NCI-H1048 (cell line): ENCODE data around the gene PIP5K1B.
"Not testable (repeated sequence)": the region's sequence is repeated elsewhere in the genome, so short reads cannot be mapped to it uniquely, and the experiment has no call there.

ENCODE experiments used
- DNase-seq: peaks from one replicate; lab custom pipeline; 2025; lab: John Stamatoyannopoulos, UW

The PIP5K1B gene, protein sequence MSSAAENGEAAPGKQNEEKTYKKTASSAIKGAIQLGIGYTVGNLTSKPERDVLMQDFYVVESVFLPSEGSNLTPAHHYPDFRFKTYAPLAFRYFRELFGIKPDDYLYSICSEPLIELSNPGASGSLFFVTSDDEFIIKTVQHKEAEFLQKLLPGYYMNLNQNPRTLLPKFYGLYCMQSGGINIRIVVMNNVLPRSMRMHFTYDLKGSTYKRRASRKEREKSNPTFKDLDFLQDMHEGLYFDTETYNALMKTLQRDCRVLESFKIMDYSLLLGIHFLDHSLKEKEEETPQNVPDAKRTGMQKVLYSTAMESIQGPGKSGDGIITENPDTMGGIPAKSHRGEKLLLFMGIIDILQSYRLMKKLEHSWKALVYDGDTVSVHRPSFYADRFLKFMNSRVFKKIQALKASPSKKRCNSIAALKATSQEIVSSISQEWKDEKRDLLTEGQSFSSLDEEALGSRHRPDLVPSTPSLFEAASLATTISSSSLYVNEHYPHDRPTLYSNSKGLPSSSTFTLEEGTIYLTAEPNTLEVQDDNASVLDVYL

DNA sequence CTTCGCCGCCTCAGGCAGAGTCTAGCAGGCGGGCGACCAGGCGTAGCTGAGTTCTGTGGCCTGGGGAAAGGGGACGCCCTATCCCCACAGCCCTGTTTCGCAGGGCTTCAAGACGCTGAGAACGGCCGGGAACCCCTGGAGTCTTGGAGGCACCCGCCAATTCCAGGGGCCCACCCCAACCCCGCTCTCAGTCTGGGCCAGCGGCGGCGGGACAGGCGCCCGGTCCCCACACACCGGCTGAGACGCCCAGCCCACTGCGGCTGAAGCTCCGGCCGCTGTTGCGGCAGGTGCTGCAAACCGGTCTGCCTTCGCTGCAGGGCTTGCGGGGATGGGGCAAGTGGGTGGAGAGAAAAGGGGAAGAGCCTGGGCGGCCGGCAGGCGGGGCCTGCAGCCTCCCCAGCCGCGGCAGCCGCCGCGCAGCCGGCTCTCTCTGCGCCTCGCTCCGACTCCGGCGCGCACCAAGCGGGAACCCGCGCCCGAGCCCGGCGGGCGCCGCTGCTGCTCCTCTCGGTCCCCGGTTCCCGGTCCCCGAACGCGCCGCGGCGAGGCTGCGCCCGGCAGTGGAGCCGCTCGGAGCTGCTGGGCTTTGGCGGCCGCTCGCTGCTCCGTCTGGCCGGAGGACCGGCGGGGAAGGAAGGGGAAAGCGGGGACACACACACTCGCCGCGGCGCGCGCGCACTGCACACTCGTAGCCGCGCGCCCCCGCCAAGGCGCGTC lies at the start of gene PIP5K1B:
Gene PIP5K1B, plus strand, starts transcription at position 427 of the 717 bp plus-strand sequence. CDS start 117,375 bp downstream, outside the sequence.
- peak; percentile 65 for DNase-seq

DNA sequence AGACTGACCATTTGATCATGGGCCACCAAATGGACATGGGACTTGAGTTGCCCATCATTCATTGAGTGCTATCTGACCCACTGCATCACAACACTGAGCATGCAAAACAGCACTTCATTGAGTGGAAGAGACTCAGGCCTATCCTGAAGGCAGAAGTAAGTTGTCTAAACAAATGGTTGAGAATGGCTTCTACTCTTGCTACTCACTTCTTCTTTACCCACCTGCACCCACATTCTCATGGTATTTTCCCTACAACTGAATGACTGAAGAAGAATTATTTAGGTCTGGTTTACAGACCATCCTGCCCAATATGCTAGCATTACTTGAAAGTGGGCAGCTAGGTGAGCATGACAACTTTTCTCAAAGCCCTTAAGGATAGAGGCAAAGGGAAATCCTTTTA lies 41.0 kb upstream of the PIP5K1B start:
- DNase-seq, result no peak

GRCh38 chr9:68668127-68668526 lies 36.9 kb upstream of the PIP5K1B start:
- DNase-seq, result no peak

GRCh38 chr9:68669218-68669617 lies 35.8 kb upstream of the PIP5K1B start:
- no peak for DNase-seq

- no peak for DNase-seq
Measured at GRCh38 chr9:68672215-68672614, 32.8 kb upstream of the PIP5K1B start.

GRCh38 chr9:68672625-68673024 lies 32.4 kb upstream of the PIP5K1B start:
- DNase-seq, result no peak

DNA sequence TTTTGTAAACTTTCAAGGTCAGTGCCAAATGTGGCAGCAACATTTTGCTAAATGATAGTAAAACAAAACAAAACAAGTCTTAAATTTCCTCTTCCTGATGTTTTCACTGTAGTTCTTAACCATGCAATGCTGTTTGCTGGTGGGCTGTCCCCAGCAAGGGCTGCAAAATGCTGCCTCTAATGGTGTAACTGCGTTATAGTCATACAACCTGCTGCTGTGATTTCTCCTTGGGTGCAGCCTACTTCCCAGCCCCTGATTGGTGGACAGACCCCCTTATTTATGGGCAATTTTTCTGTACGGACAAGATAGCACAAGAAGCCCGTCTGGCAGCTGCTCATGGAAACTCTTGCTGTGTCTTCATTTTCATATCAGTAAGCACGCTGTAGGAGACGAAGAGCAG lies 26.6 kb upstream of the PIP5K1B start:
- DNase-seq, result no peak

GRCh38 chr9:68683433-68683832 lies 21.6 kb upstream of the PIP5K1B start:
- no peak for DNase-seq

DNA sequence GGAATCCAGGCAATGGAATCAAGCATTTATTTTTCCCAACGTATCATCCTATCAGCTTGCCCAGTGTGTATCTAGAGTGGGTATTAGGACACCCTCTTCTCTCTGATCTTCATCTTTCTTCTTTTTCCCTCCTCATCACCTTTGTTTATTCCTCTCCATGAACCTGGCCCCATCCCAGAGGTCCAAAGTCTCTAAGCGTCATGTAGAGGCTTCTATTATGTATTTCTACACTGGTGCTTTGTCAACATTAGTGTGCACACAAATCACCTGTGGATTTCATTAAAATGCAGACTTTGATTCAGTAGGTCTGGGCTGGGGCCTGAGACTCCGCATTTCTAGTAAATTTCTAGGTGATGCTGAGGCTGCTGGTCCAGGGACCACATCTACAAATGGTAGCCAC lies 19.8 kb upstream of the PIP5K1B start:
- DNase-seq, result no peak

GRCh38 chr9:68685770-68686169 lies 19.3 kb upstream of the PIP5K1B start:
- no peak for DNase-seq

DNA sequence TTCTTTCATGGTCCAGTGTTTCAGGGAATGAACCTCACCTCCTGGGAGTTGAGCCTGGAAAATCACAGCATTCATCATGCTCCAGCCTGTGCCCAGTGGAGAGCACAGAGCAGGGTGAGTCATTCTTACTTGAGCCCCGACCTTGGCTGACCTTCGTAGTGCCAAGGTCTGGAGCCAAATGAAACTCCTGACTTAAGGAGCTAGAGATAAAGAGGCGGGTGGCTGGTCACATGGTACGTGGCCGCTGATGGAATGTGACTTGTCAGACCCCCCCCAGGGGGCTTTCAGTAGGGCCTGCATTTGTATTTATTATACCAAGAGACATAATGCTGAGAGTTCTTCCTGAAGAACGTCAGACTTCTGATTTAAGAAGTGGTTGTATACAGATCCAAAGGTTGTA lies 15.0 kb upstream of the PIP5K1B start:
- DNase-seq, result no peak

DNA sequence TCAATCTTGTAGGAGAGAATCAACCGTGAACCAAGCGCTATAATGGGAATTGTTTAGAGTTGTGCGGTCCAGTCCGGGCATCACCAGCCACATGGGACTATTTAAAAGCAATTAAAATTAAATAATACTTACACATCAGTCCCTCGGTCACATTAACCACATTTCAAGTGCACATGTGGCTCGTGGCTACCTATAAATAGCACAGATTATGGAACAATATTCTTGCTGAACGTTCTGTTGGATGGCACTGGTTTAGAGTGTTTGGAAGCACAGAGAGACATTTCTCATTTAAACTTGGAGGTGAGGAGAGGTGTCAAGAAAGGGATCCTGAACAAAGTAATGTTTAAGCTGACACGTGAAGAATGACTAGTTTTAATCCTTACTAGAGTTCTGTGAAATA lies 12.5 kb upstream of the PIP5K1B start:
- DNase-seq, result no peak

GRCh38 chr9:68694125-68694524 lies 10.9 kb upstream of the PIP5K1B start:
- DNase-seq, result no peak

- DNase-seq, result no peak
Measured at GRCh38 chr9:68697851-68698250, 7.2 kb upstream of the PIP5K1B start.

DNA sequence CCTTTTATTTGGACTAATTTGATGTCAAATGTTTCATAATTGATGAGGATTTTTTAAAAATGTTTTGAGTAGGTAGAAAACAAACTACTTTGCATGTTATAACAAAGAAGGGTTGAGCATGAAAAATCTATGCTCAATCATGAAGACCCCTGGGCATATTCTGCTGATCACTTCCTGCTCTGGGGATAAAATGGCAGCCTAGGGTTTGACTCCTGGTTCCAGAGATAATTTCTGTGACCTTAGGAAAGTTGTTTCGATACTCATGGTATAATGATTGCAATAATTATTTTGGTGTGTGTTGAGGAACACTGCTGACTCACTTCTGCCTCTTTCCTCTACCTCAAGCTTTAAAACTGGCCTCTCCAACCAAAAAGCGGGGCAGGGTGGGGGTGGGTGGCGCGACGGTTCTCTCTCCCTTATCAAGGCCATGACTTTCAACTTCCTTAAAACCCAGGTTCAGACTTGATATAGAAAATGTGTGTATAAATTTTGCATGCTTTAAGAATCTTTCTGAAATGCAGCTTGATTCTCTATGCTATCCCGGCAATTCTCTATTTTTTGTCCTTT lies 6.0 kb upstream of the PIP5K1B start:
- DNase-seq, result no peak

GRCh38 chr9:68699625-68700024 lies 5.4 kb upstream of the PIP5K1B start:
- DNase-seq, result not testable (repeated sequence)

- no peak for DNase-seq
Measured at GRCh38 chr9:68702493-68702892, 2.5 kb upstream of the PIP5K1B start.

DNA sequence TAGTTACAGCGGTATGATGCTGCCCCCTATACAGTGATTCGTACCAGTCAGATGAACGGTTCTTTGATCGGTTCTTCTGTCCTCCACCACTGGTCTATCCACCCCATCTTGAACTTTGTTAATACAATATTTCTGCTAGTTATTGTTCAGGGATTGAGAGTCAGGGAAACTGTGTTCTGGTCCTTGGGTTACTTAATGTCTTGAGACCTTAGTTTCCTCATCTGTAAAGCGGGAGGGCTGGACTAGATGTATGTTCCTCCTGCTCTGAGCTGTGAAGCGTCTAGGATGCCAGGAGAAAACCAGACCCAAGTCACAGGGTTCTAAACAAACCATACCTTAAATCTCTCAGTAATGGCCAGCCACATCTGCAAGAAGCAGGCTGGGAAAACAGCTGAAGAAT lies 1.4 kb upstream of the PIP5K1B start:
- DNase-seq, result no peak

GRCh38 chr9:68704498-68704813 lies 584 bp upstream of the PIP5K1B start:
- DNase-seq, result no peak

DNA sequence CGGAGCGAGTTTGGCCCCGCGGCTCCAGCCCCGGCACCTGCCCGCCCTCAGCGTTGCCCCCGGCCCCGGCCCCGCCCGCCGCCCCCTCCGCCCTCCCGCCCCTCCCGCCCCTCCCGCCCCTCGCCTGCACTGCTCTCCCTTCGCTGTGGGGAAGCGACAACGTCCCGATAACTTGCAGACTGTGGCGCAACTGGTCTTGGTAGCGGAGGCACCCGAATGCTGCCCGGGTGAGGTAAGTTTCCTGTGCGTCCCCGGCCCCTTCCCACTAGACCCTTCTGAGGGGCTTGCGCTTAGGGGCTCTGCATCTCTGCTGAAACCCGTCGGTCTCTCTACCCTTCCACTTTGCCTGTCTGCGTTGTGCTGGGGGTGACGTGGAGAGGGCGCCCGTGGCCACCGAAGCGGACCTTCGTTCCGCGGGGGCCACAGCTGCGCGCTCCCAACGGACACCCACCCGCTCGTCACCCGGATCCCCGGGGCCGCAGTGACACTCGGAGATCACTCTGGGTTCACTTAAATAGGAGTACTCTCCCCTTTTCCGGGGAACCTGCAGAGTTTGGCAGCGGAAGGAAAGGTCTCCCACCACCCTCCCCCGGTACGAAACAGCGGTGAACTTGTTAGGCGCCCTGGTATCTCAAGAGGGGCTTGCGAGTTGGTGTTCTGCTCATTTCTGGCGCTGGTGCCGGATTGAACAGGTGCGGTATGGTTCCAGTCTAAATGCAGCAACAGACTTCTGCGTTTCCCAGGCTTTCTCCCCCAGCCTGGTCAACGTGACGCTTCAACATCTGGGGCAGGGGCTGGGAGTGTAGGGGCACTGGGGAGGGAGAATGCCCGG lies 707 bp downstream of the PIP5K1B start:
- DNase-seq, result peak; percentile 8

- no peak for DNase-seq
Measured at GRCh38 chr9:68706363-68707201, 1.5 kb downstream of the PIP5K1B start.
